MV-4-11 (cell line): ENCODE results near the gene YJU2.
"Not testable (repeated sequence)": the region's sequence is repeated elsewhere in the genome, so short reads cannot be mapped to it uniquely, and the experiment has no call there.

Source experiments
- DNase-seq: peaks from one replicate; lab custom pipeline; 2025; lab: John Stamatoyannopoulos, UW

The YJU2 gene

DNA sequence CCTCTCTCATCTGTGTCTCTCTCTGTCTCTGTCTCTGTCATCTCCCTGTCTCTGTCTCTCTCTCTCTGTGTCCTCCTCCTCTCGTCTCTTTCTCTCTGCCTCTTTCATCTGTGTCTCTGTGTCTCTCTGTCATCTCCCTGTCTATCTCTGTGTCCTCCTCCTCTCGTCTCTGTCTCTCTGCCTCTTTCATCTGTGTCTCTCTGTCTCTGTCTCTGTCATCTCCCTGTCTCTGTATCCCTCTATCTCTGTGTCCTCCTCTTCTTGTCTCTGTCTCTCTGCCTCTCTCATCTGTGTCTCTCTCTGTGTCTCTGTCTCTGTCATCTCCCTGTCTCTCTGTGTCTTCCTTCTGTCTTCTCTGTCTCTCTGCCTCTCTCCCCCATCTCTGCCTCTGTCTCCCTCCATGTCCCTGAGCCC, 18.1 kb upstream of the YJU2 start:
- no peak for DNase-seq

- peak; percentile 20 for DNase-seq
Observed at GRCh38 chr19:4229179-4229931, 17.5 kb upstream of the YJU2 start, which contains the start of gene EBI3. Gene EBI3 (plus strand): TSS chr19:4229523. CDS start chr19:4229551, 28 bp downstream.

- DNase-seq, result not testable (repeated sequence)
Observed at GRCh38 chr19:4230237-4230636, 16.6 kb upstream of the YJU2 start.

DNA sequence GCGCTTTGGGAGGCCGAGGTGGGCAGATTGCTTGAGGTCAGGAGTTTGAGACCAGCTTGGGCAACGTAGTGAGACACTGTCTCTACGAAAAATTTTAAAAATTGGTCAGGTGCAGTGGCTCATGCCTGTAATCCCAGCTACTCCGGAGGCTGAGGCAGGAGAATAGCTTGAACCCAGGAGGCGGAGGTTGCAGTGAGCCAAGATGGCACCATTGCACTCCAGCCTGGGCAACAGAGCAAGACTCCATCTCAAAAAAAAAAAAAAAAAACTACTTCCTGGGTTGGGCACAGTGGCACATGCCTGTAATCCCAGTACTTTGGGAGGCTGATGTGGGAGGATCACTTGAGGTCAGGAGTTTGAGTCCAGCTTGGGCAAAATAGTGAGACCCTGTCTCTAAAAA, 15.4 kb upstream of the YJU2 start:
- DNase-seq, result not testable (repeated sequence)

DNA sequence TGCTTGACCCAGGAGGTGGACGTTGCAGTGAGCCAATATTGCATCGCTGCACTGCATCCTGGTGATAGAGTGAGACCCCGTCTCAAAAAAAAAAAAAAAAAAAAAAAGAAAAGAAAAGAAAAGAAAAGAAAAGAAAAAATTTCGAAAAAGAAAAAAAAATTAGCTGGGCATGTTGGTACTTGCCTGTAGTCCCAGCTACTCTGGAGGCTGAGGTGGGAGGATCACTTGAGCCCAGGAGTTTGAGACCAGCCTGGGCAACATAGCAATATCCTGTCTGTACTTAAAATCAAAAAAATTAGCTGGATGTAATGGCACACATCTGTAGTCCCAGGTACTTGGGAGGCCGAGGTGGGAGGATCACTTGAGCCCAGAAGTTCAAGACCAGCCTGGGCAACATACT, 14.7 kb upstream of the YJU2 start:
- DNase-seq, result not testable (repeated sequence)

- no peak for DNase-seq
Observed at GRCh38 chr19:4232614-4233281, 14.1 kb upstream of the YJU2 start.

- peak; percentile 23 for DNase-seq
Observed at GRCh38 chr19:4233282-4233853, 13.5 kb upstream of the YJU2 start.

- no peak for DNase-seq
Observed at GRCh38 chr19:4234142-4234861, 12.6 kb upstream of the YJU2 start.

DNA sequence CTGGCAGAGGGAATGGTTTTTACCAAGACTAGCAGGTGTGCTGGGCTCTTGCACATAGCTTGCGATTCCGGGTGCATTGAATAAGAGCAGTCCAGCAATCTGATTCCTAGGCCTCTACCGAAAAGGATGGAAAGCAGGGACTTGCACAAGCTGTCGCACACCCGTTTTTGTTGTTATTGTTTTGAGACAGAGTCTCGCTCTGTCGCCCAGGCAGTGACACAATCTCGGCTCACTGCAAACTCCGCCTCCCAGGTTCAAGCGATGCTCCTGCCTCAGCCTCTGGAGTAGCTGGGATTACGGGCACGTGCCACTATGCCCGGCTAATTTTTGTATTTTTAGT, 12.0 kb upstream of the YJU2 start:
- no peak for DNase-seq

DNA sequence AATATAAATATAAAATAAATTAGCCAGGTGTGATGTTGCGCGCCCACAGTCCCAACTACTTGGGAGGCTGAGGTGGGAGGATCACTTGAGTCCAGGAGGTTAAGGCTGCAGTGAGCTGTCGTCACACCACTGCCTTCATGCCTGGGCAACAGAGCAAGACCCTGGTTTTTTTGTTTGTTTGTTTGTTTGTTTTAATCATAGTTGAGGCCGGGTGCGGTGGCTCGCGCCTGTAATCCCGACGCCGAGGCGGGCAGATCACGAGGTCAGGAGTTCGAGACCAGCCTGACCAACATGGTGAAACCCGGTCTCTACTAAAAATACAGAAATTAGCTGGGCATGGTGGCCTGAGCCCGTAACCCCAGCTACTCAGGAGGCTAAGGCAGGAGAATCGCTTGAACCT, 9.4 kb upstream of the YJU2 start:
- not testable (repeated sequence) for DNase-seq

- no peak for DNase-seq
Observed at GRCh38 chr19:4238831-4239230, 8.0 kb upstream of the YJU2 start.

DNA sequence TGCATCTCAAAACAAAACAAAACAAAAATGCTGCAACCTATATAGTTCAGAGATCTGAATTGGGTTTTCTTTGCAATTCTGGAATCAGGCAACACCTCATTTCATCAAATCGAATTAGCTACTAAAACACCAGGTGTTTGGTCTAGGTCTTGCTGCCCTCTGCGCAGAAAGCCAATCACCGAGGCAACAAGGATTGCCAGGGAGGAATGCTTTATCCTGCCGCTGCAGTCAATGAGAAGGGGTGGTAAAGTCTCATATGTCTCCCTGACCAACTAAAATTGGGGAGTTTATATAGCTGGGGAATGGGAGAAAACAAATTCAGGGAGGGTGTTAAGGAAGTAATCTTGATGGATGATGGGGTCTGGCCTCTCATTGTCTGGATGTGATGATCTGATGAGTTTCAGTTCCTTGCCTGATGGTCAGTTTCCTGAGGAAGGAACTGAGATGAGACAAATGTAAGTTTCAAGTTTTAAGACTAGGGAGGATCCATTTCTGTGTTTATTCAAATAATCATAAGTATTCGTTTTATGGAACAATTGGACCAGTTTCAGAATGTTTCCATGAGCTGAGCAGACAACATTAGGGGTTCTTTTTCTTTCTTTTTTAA, 5.0 kb upstream of the YJU2 start:
- peak; percentile 89 for DNase-seq

GRCh38 chr19:4245938-4246337, 942 bp upstream of the YJU2 start:
- not testable (repeated sequence) for DNase-seq

DNA sequence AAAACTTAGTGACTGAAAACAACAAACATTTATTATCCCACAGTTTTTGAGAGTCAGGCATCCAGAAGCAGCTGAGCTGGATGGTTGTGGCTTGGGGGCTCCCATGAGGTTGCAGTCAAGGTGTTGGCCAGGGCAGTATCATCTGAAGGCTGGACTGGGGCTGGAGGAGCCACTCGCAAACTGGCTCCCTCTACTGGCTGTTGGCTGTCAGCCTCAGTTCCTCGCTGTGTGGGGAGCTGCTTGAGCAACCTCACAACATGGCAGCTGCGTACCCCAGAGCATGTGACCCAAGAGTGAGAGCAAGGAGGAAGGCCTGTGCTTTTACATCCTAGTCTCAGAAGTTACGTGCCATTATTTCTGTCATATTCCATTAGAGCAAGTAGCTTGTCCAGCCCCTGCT, 9.7 kb downstream of the YJU2 start:
- DNase-seq, result no peak

GRCh38 chr19:4257025-4257424, 10.1 kb downstream of the YJU2 start:
- DNase-seq, result no peak

GRCh38 chr19:4258181-4258580, 11.3 kb downstream of the YJU2 start:
- no peak for DNase-seq

GRCh38 chr19:4260613-4261191, 13.8 kb downstream of the YJU2 start:
- DNase-seq, result peak; percentile 93

DNA sequence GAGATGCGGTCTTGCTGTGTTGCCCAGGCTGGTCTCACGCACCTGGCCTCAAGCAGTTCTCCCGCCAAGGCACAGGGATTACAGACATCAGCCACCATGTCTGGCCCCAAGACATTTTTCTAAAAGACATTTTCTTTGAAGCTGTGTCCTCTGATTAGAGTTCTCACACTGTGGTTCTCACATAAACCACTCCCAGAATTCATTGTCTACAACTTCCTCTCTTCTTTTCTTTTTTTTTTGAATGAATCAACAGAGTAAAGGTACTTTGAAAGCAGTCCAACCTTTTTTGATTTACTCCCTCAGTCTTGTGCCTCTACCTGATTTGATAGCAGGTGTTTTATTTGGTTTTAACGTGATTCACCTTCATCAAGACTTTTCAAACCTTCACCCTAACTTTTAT, 17.9 kb downstream of the YJU2 start:
- DNase-seq, result peak; percentile 57

GRCh38 chr19:4266253-4267000, 19.5 kb downstream of the YJU2 start:
- DNase-seq, result peak; percentile 79

- peak; percentile 43 for DNase-seq
Observed at GRCh38 chr19:4267101-4267900, 20.4 kb downstream of the YJU2 start.
